HepG2 (cell line): Measurements from ENCODE around the gene PLEKHG2. TPM values are rescaled to one million over a fixed set of nuclear protein-coding genes. Genes with fewer than 3 reads are reported as not detected.

Experiments
- AHR ChIP-seq: IDR thresholded peaks from 2 replicates; pipeline ENCODE4 v1.6.1; 2018; ENCODE audit warnings: missing genetic modification reagents, missing compliant biosample characterization
- FOXA3 ChIP-seq: IDR thresholded peaks from 2 replicates; pipeline ENCODE4 v1.6.1; 2016; ENCODE audit warnings: missing genetic modification reagents, missing compliant biosample characterization
- HMGA1 ChIP-seq: sonication (generic); formaldehyde crosslinking; conservative IDR thresholded peaks from 2 replicates; pipeline ENCODE4 v1.4.0; 2020; ENCODE audit warnings: missing genetic modification reagents
- KLF9 ChIP-seq: IDR thresholded peaks from 2 replicates; pipeline ENCODE4 v1.6.1; 2016; ENCODE audit warnings: low read depth
- PHF5A ChIP-seq: IDR thresholded peaks from one replicate; pipeline ENCODE4 v1.6.1; 2018; ENCODE audit warnings: low read depth, missing genetic modification reagents; ENCODE audit not compliant: unreplicated experiment
- POGK ChIP-seq: sonication (generic); formaldehyde crosslinking; conservative IDR thresholded peaks from 2 replicates; pipeline ENCODE4 v1.8.0; 2022; ENCODE audit warnings: mild to moderate bottlenecking, moderate library complexity, missing genetic modification reagents
- PRDM10 ChIP-seq: sonication (generic); formaldehyde crosslinking; IDR thresholded peaks from 2 replicates; pipeline ENCODE4 v1.4.0; 2020; ENCODE audit warnings: low read depth, missing genetic modification reagents
- RXRA ChIP-seq: sonication (generic); formaldehyde crosslinking; IDR thresholded peaks from 2 replicates; pipeline ENCODE4 v1.5.1; 2020; ENCODE audit warnings: missing genetic modification reagents
- STAG1 ChIP-seq: sonication (generic); formaldehyde crosslinking; IDR thresholded peaks from 2 replicates; pipeline ENCODE4 v1.4.0; 2020; ENCODE audit warnings: missing genetic modification reagents
- TBX3 ChIP-seq: fragments of 450-650 bp; IDR thresholded peaks from 2 replicates; pipeline ENCODE4 v1.6.1; 2017; ENCODE audit warnings: antibody characterized with exemption, mild to moderate bottlenecking, inconsistent platforms, borderline replicate concordance
- THRA ChIP-seq: sonication (generic); formaldehyde crosslinking; IDR thresholded peaks from 2 replicates; pipeline ENCODE4 v1.4.0; 2020; ENCODE audit warnings: missing genetic modification reagents, borderline replicate concordance
- ZFP36L2 ChIP-seq: sonication (generic); formaldehyde crosslinking; IDR thresholded peaks from 2 replicates; pipeline ENCODE4 v1.4.0; 2020; ENCODE audit warnings: missing genetic modification reagents
- ZFP62 ChIP-seq: sonication (generic); formaldehyde crosslinking; IDR thresholded peaks from 2 replicates; pipeline ENCODE4 v1.4.0; 2020; ENCODE audit warnings: missing genetic modification reagents
- ZFX ChIP-seq: sonication (generic); formaldehyde crosslinking; IDR thresholded peaks from 2 replicates; pipeline ENCODE4 v1.4.0; 2020; ENCODE audit warnings: mild to moderate bottlenecking, low read depth, missing genetic modification reagents, moderate library complexity
- ZNF143 ChIP-seq: sonication (generic); formaldehyde crosslinking; IDR thresholded peaks from 2 replicates; pipeline ENCODE4 v1.4.0; 2020; ENCODE audit warnings: missing genetic modification reagents
- ZNF180 ChIP-seq: sonication (generic); formaldehyde crosslinking; IDR thresholded peaks from 2 replicates; pipeline ENCODE4 v1.4.0; 2020; ENCODE audit warnings: low read depth, missing genetic modification reagents, borderline replicate concordance
- ZNF496 ChIP-seq: sonication (generic); formaldehyde crosslinking; IDR thresholded peaks from 2 replicates; pipeline ENCODE4 v1.8.1; 2023; ENCODE audit warnings: mild to moderate bottlenecking, moderate library complexity, missing genetic modification reagents; ENCODE audit not compliant: insufficient replicate concordance
- polyA plus RNA-seq, 8 experiments: library from polyadenylated mRNA; depleted of rRNA in 3 of 8; stranded (reverse) in 7 of 8; unstranded in 1 of 8; fragments of >200 nt; fragmentation: Illumina TruSeq in 4 of 8; extraction: Trizol in 4 of 8; gene quantifications; 2 replicates each; pipeline versions ENCODE4 v1.2.1 to v1.2.3, GENCODE V29; 2011 to 2016; ENCODE audit warnings: low read depth in 4 of 8, missing spikeins in 1 of 8, mixed read lengths in 1 of 8; ENCODE audit not compliant: insufficient read depth in 1 of 8
- total RNA-seq, 5 experiments: library from RNA; depleted of rRNA; stranded (reverse); fragments of >200 nt; fragmentation: Illumina TruSeq; extraction: Trizol; gene quantifications; 2 replicates each; pipeline ENCODE4 v1.2.3, GENCODE V29; 2016; ENCODE audit warnings: low read depth in 1 of 5
- TF ChIP-seq, protein P1 (sequence below): sonication (generic); formaldehyde crosslinking; IDR thresholded peaks from 2 replicates; pipeline ENCODE4 v1.8.0; 2022; ENCODE audit warnings: missing genetic modification reagents, mild to moderate bottlenecking, borderline replicate concordance
- TF ChIP-seq, protein P2 (sequence below): sonication (generic); formaldehyde crosslinking; IDR thresholded peaks from 2 replicates; pipeline ENCODE4 v1.8.0; 2022; ENCODE audit warnings: mild to moderate bottlenecking, missing genetic modification reagents; ENCODE audit not compliant: insufficient replicate concordance

Gene PLEKHG2
- total and polyA plus RNA-seq, 2 of the 13 experiments (the other 11 are each of a cell fraction or from before 2014, with no cell fraction given), result 3.6 to 6.8 TPM

GRCh38 chr19:39445196-39446111, 33.0 kb downstream of the PLEKHG2 start, which contains the start of gene SUPT5H (continued):
- TF ChIP-seq HMGA1 (no peak), KLF9 (peak; percentile 40; the same call in 1 of the 2 replicates), ZNF180 (CRISPR knock-in tag) (no peak), ZFX (CRISPR knock-in tag) (peak; percentile 94), ZNF496 (no peak), PRDM10 (CRISPR knock-in tag) (peak; percentile 60; the same call in 1 of the 2 replicates), ZFP36L2 (CRISPR knock-in tag) (peak; percentile 41; the same call in 1 of the 2 replicates), PHF5A (CRISPR knock-in tag) (peak; percentile 78), THRA (CRISPR knock-in tag) (peak; percentile 41; the same call in 1 of the 2 replicates), RXRA (CRISPR knock-in tag) (peak; percentile 91), POGK (CRISPR knock-in tag) (peak; percentile 85), TBX3 (no peak), AHR (no peak), FOXA3 (peak; percentile 73), ZNF143 (CRISPR knock-in tag) (peak; percentile 87), STAG1 (CRISPR knock-in tag) (no peak), ZFP62 (CRISPR knock-in tag) (no peak)
- TF ChIP-seq, protein P1, sequence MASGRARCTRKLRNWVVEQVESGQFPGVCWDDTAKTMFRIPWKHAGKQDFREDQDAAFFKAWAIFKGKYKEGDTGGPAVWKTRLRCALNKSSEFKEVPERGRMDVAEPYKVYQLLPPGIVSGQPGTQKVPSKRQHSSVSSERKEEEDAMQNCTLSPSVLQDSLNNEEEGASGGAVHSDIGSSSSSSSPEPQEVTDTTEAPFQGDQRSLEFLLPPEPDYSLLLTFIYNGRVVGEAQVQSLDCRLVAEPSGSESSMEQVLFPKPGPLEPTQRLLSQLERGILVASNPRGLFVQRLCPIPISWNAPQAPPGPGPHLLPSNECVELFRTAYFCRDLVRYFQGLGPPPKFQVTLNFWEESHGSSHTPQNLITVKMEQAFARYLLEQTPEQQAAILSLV (CRISPR knock-in tag), result peak; percentile 89
- TF ChIP-seq, protein P2, sequence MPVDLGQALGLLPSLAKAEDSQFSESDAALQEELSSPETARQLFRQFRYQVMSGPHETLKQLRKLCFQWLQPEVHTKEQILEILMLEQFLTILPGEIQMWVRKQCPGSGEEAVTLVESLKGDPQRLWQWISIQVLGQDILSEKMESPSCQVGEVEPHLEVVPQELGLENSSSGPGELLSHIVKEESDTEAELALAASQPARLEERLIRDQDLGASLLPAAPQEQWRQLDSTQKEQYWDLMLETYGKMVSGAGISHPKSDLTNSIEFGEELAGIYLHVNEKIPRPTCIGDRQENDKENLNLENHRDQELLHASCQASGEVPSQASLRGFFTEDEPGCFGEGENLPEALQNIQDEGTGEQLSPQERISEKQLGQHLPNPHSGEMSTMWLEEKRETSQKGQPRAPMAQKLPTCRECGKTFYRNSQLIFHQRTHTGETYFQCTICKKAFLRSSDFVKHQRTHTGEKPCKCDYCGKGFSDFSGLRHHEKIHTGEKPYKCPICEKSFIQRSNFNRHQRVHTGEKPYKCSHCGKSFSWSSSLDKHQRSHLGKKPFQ (CRISPR knock-in tag), result peak; percentile 42
